ENCODE results near the gene LIMK1.
A peak's percentile ranks its signal among the peaks of the same experiment; 100 is the strongest.

LIMK1 gene

GRCh38 chr7:74059681-74060588 is 23.7 kb upstream of the LIMK1 start:
- H3K79me2 ChIP-seq (ENCODE audit: insufficient read depth, low read length): no peaks in the 10 kb centered on the region

DNA sequence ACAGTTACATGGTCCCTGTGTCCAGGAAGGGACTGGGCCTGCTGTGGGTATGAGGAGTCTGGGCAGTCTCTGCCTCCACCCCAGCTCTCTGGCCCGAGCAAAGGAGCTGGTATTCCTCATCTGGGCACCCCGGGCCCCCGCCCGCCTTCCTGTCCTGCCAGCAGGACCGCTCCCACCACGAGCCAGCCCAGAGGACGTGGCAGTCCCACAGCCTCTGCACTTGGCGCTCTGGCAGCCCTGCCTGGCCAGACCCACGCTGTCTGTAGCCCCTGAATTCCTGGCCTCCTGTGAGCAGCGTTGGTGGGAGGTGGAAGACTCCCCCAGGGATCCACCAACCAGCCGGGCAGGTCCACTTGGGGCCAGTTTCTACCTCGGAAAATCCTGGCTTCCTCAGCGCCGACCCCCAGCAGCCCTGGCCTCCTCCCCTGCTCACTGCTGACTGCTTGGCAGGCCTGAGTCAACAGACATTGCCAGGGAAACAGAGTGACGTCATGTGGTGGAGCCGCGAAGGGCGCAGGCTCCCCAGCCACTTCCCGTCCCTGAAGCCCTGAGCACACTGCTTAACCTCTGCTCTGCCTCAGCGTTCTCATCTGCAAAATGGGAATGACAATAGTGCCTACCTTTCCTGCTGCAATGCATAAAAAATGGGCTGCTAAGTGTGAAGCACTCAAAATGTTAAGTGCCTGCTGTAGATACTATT is 21.6 kb upstream of the LIMK1 start:
- Histone ChIP-seq H3K9me2 (ENCODE audit: low read depth, low read length) (no peaks in the 10 kb centered on the region), H3K27me3 (ENCODE audit: insufficient read depth, low read length) (peaks cover 10% of the 10 kb centered on the region; the same call in 1 of the 2 replicates), H3K36me3 (ENCODE audit: insufficient read depth, low read length) (no peaks in the 10 kb centered on the region), H3K9ac (ENCODE audit: low read length) (no peak overlapping the region; the same call in 1 of the 2 replicates), H3K79me2 (ENCODE audit: insufficient read depth, low read length) (no peaks in the 10 kb centered on the region), H3K4me1 (ENCODE audit: insufficient read depth, low read length, severe bottlenecking) (peaks cover 9% of the 10 kb centered on the region), H3K9me3 (ENCODE audit: low read length) (no peaks in the 10 kb centered on the region), H3K27ac (ENCODE audit: low read depth, low read length, poor library complexity, severe bottlenecking) (no peak overlapping the region), H4K20me1 (ENCODE audit: insufficient read depth, low read length) (no peaks in the 10 kb centered on the region), H3F3A (ENCODE audit: insufficient read depth, low read length) (no peaks in the 10 kb centered on the region), H3K4me3 (ENCODE audit: low read depth, low read length, poor library complexity, severe bottlenecking) (peak overlapping the region; percentile 30), H2AFZ (ENCODE audit: low read length) (no peak overlapping the region), H3K4me2 (ENCODE audit: low read length) (peak overlapping the region; percentile 63)
- TF ChIP-seq, protein P1, sequence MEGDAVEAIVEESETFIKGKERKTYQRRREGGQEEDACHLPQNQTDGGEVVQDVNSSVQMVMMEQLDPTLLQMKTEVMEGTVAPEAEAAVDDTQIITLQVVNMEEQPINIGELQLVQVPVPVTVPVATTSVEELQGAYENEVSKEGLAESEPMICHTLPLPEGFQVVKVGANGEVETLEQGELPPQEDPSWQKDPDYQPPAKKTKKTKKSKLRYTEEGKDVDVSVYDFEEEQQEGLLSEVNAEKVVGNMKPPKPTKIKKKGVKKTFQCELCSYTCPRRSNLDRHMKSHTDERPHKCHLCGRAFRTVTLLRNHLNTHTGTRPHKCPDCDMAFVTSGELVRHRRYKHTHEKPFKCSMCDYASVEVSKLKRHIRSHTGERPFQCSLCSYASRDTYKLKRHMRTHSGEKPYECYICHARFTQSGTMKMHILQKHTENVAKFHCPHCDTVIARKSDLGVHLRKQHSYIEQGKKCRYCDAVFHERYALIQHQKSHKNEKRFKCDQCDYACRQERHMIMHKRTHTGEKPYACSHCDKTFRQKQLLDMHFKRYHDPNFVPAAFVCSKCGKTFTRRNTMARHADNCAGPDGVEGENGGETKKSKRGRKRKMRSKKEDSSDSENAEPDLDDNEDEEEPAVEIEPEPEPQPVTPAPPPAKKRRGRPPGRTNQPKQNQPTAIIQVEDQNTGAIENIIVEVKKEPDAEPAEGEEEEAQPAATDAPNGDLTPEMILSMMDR (IDR thresholded peaks at IDR 0.05; ENCODE audit: low read length): no peak
- no peak for TF ChIP-seq EZH2 (IDR thresholded peaks at IDR 0.05; ENCODE audit: borderline replicate concordance, low read length)

More at GRCh38 chr7:74059681-74060588, 23.7 kb upstream of the LIMK1 start:
- Histone ChIP-seq H3K36me3 (ENCODE audit: insufficient read depth, low read length) (no peaks in the 10 kb centered on the region), H3K27me3 (ENCODE audit: insufficient read depth, low read length) (peaks cover 10% of the 10 kb centered on the region; the same call in 1 of the 2 replicates), H3K9me2 (ENCODE audit: low read depth, low read length) (no peaks in the 10 kb centered on the region), H3K4me3 (ENCODE audit: low read depth, low read length, poor library complexity, severe bottlenecking) (no peak overlapping the region), H3K4me1 (ENCODE audit: insufficient read depth, low read length, severe bottlenecking) (peaks cover 9% of the 10 kb centered on the region), H3K4me2 (ENCODE audit: low read length) (no peak overlapping the region), H2AFZ (ENCODE audit: low read length) (no peak overlapping the region), H4K20me1 (ENCODE audit: insufficient read depth, low read length) (no peaks in the 10 kb centered on the region), H3K9me3 (ENCODE audit: low read length) (no peaks in the 10 kb centered on the region), H3K27ac (ENCODE audit: low read depth, low read length, poor library complexity, severe bottlenecking) (no peak overlapping the region), H3K9ac (ENCODE audit: low read length) (no peak overlapping the region), H3F3A (ENCODE audit: insufficient read depth, low read length) (no peaks in the 10 kb centered on the region)
- no peak for TF ChIP-seq EZH2 (IDR thresholded peaks at IDR 0.05; ENCODE audit: borderline replicate concordance, low read length)
- TF ChIP-seq, protein P1 (IDR thresholded peaks at IDR 0.05; ENCODE audit: low read length): no peak

GRCh38 chr7:74063223-74063641 is 20.4 kb upstream of the LIMK1 start:
- Histone ChIP-seq H3K27ac (ENCODE audit: low read depth, low read length, poor library complexity, severe bottlenecking) (no peak overlapping the region), H3K4me3 (ENCODE audit: low read depth, low read length, poor library complexity, severe bottlenecking) (no peak overlapping the region), H3K4me2 (ENCODE audit: low read length) (no peak overlapping the region), H2AFZ (ENCODE audit: low read length) (no peak overlapping the region), H3K27me3 (ENCODE audit: insufficient read depth, low read length) (peaks cover 10% of the 10 kb centered on the region; the same call in 1 of the 2 replicates), H4K20me1 (ENCODE audit: insufficient read depth, low read length) (no peaks in the 10 kb centered on the region), H3K4me1 (ENCODE audit: insufficient read depth, low read length, severe bottlenecking) (peaks cover 13% of the 10 kb centered on the region), H3K9ac (ENCODE audit: low read length) (no peak overlapping the region), H3F3A (ENCODE audit: insufficient read depth, low read length) (no peaks in the 10 kb centered on the region), H3K9me2 (ENCODE audit: low read depth, low read length) (no peaks in the 10 kb centered on the region), H3K9me3 (ENCODE audit: low read length) (no peaks in the 10 kb centered on the region), H3K79me2 (ENCODE audit: insufficient read depth, low read length) (no peaks in the 10 kb centered on the region), H3K36me3 (ENCODE audit: insufficient read depth, low read length) (no peaks in the 10 kb centered on the region)
- TF ChIP-seq EZH2 (IDR thresholded peaks at IDR 0.05; ENCODE audit: borderline replicate concordance, low read length): no peak
- TF ChIP-seq, protein P1 (IDR thresholded peaks at IDR 0.05; ENCODE audit: low read length): no peak
